Neural cell (in vitro differentiated cells): ENCODE measurements around the gene TSPAN18. TPM values are rescaled to one million over a fixed set of nuclear protein-coding genes. Genes with fewer than 3 reads are reported as not detected.

Experiments used
- H2AFZ ChIP-seq: fragments of 200-600, 300-800 bp; sonication (generic), shearing (Covaris generic); 2 replicates; pipeline ENCODE4 v1.6.0; 2014; ENCODE audit warnings: low read depth, mild to moderate bottlenecking, antibody characterized with exemption, low read length, moderate library complexity
- H3F3A ChIP-seq: fragments of 200-600 bp; shearing (Covaris generic); 2 replicates; pipeline ENCODE4 v1.6.1; 2016; ENCODE audit warnings: mild to moderate bottlenecking, moderate library complexity, mixed read lengths, antibody characterized with exemption, low read length; ENCODE audit not compliant: insufficient read depth, poor library complexity, severe bottlenecking
- H3K27ac ChIP-seq: fragments of 200-600, 300-800 bp; sonication (generic), shearing (Covaris generic); 2 replicates; pipeline ENCODE4 v1.5.1; 2014; ENCODE audit warnings: mild to moderate bottlenecking, low read length, moderate library complexity
- H3K27me3 ChIP-seq: fragments of 300-800, 200-600 bp; sonication (generic), shearing (Covaris generic); 2 replicates; pipeline ENCODE4 v1.6.0; 2014; ENCODE audit warnings: mild to moderate bottlenecking, low read depth, low read length, moderate library complexity; ENCODE audit not compliant: insufficient read depth
- H3K36me3 ChIP-seq: fragments of 300-800, 200-600 bp; sonication (generic), shearing (Covaris generic); 2 replicates; pipeline ENCODE4 v1.5.1; 2014; ENCODE audit warnings: mild to moderate bottlenecking, antibody characterized with exemption, low read length, moderate library complexity; ENCODE audit not compliant: insufficient read depth
- H3K4me2 ChIP-seq: fragments of 300-800, 200-600 bp; sonication (generic), shearing (Covaris generic); 2 replicates; pipeline ENCODE4 v1.6.0; 2014; ENCODE audit warnings: mild to moderate bottlenecking, low read length
- H3K4me3 ChIP-seq: fragments of 300-800, 200-600 bp; sonication (generic), shearing (Covaris generic); 2 replicates; pipeline ENCODE4 v1.5.1; 2014; ENCODE audit warnings: mild to moderate bottlenecking, low read length, moderate library complexity
- H3K79me2 ChIP-seq: fragments of 200-600 bp; shearing (Covaris generic); replicated peaks from 2 replicates; pipeline ENCODE4 v1.6.0; 2014; ENCODE audit warnings: mild to moderate bottlenecking, low read length, moderate library complexity; ENCODE audit not compliant: insufficient read depth
- H3K9ac ChIP-seq: fragments of 300-800, 200-600 bp; sonication (generic), shearing (Covaris generic); 2 replicates; pipeline ENCODE4 v1.6.1; 2016; ENCODE audit warnings: mild to moderate bottlenecking, low read length, mixed read lengths
- H3K9me2 ChIP-seq: fragments of 200-600 bp; shearing (Covaris generic); 2 replicates; pipeline ENCODE4 v1.6.1; 2016; ENCODE audit warnings: mild to moderate bottlenecking, low read length, mixed read lengths; ENCODE audit not compliant: insufficient read depth
- H3K9me3 ChIP-seq: fragments of 200-600, 300-800 bp; sonication (generic), shearing (Covaris generic); 2 replicates; pipeline ENCODE4 v1.6.1; 2016; ENCODE audit warnings: mild to moderate bottlenecking, mixed run types, low read length, moderate library complexity, mixed read lengths
- H4K20me1 ChIP-seq: fragments of 200-600 bp; shearing (Covaris generic); 2 replicates; pipeline ENCODE4 v1.6.1; 2016; ENCODE audit warnings: mild to moderate bottlenecking, mixed run types; ENCODE audit not compliant: insufficient read depth
- CTCF ChIP-seq: fragments of 450-650 bp; IDR thresholded peaks from 2 replicates; pipeline ENCODE4 v1.5.1; 2014; ENCODE audit warnings: antibody characterized with exemption, mild to moderate bottlenecking, moderate library complexity; ENCODE audit not compliant: poor library complexity, severe bottlenecking
- EP300 ChIP-seq: fragments of 450-650 bp; conservative IDR thresholded peaks from 2 replicates; pipeline ENCODE4 v1.6.1; 2014; ENCODE audit warnings: antibody characterized with exemption, mild to moderate bottlenecking, moderate library complexity; ENCODE audit not compliant: poor library complexity, severe bottlenecking
- EZH2 ChIP-seq: fragments of 200-600, 300-800 bp; shearing (Covaris generic), sonication (generic); IDR thresholded peaks from 2 replicates; pipeline ENCODE4 v1.6.1; 2014; ENCODE audit warnings: antibody characterized with exemption, low read length, borderline replicate concordance, mild to moderate bottlenecking; ENCODE audit not compliant: insufficient read depth, poor library complexity, severe bottlenecking
- MXI1 ChIP-seq: fragments of 450-650 bp; conservative IDR thresholded peaks from 2 replicates; pipeline ENCODE4 v1.6.1; 2014; ENCODE audit warnings: antibody characterized with exemption, mild to moderate bottlenecking; ENCODE audit not compliant: poor library complexity, severe bottlenecking
- POLR2AphosphoS5 ChIP-seq: IDR thresholded peaks from 2 replicates; pipeline ENCODE4 v1.6.1; 2012
- RAD21 ChIP-seq: fragments of 450-650 bp; conservative IDR thresholded peaks from 2 replicates; pipeline ENCODE4 v1.6.1; 2014; ENCODE audit warnings: antibody characterized with exemption, mild to moderate bottlenecking, moderate library complexity
- REST ChIP-seq: IDR thresholded peaks from 2 replicates; pipeline ENCODE4 v1.6.1; 2012; ENCODE audit warnings: borderline replicate concordance
- SMC3 ChIP-seq: fragments of 450-650 bp; conservative IDR thresholded peaks from 2 replicates; pipeline ENCODE4 v1.6.1; 2014; ENCODE audit warnings: antibody characterized with exemption, mild to moderate bottlenecking, moderate library complexity; ENCODE audit not compliant: poor library complexity
- TAF1 ChIP-seq: IDR thresholded peaks from 2 replicates; pipeline ENCODE4 v1.6.1; 2012; ENCODE audit warnings: low read depth
- polyA plus RNA-seq: library from polyadenylated mRNA; depleted of rRNA; stranded (reverse); fragments of >200 nt; gene quantifications from 2 replicates; pipeline ENCODE4 v1.2.3, GENCODE V29; 2014

The TSPAN18 gene
- polyA plus RNA-seq, 1 donor from 2014 or later: 8.4 TPM

- Histone ChIP-seq H3K27ac (peak overlapping the region; percentile 94), H3K9ac (no peak overlapping the region), H3K4me3 (no peak overlapping the region), H4K20me1 (no peaks in the 10 kb centered on the region), H3K9me2 (no peaks in the 10 kb centered on the region), H3F3A (peaks cover 6% of the 10 kb centered on the region), H3K4me2 (no peak overlapping the region), H2AFZ (no peak overlapping the region), H3K9me3 (no peaks in the 10 kb centered on the region), H3K27me3 (no peaks in the 10 kb centered on the region), H3K36me3 (peaks cover 3% of the 10 kb centered on the region), H3K79me2 (peaks cover 3% of the 10 kb centered on the region)
- no peak for TF ChIP-seq TAF1
- no peak for TF ChIP-seq EP300
- no peak for TF ChIP-seq MXI1
- no peak for TF ChIP-seq SMC3
- TF ChIP-seq RAD21: no peak
- TF ChIP-seq CTCF: no peak
- no peak for TF ChIP-seq POLR2AphosphoS5
- TF ChIP-seq EZH2: no peak
- no peak for TF ChIP-seq REST
These were observed 37.8 kb downstream of the TSPAN18 start for GRCh38 chr11:44764583-44764982.

GRCh38 chr11:44765026-44765595 is 38.3 kb downstream of the TSPAN18 start:
- TF ChIP-seq RAD21 (no peak), EP300 (no peak), CTCF (no peak), REST (no peak), POLR2AphosphoS5 (no peak), SMC3 (no peak), EZH2 (no peak), TAF1 (no peak), MXI1 (no peak)
- Histone ChIP-seq H3K27ac (no peak overlapping the region), H3K9me2 (no peaks in the 10 kb centered on the region), H2AFZ (no peak overlapping the region), H3K27me3 (no peaks in the 10 kb centered on the region), H3F3A (peaks cover 4% of the 10 kb centered on the region), H3K36me3 (peaks cover 3% of the 10 kb centered on the region), H3K9ac (no peak overlapping the region), H3K4me2 (no peak overlapping the region), H3K9me3 (no peaks in the 10 kb centered on the region), H3K4me3 (no peak overlapping the region), H4K20me1 (no peaks in the 10 kb centered on the region), H3K79me2 (peaks cover 3% of the 10 kb centered on the region)
